Mucosa of gallbladder (tissue), 1 donor: ENCODE measurements around the gene TCF4. TPM values are rescaled to one million over a fixed set of nuclear protein-coding genes. Genes with fewer than 3 reads are reported as not detected.

Source experiments
- DNase-seq: peaks from one replicate; pipeline ENCODE4 v3.0.0-alpha.2; 2020; ENCODE audit warnings: low spot score
- total RNA-seq: library from RNA; stranded (reverse); gene quantifications from one replicate; pipeline ENCODE4 v1.2.1, GENCODE V29; 2021
- donor health status: DM: no; HTN: no; CAD: no.

TCF4 gene
- total RNA-seq, 1 donor from 2014 or later, result 44.5 TPM

- no peak for DNase-seq
These were observed 234.2 kb downstream of the TCF4 start for GRCh38 chr18:55353806-55354205.

- DNase-seq, result no peak
These were observed 234.6 kb downstream of the TCF4 start for GRCh38 chr18:55353391-55353790.

- DNase-seq, result no peak
These were observed 235.8 kb downstream of the TCF4 start for GRCh38 chr18:55351980-55352714.

GRCh38 chr18:55351241-55351691 is 236.7 kb downstream of the TCF4 start:
- no peak for DNase-seq

- DNase-seq, result no peak
These were observed 238.3 kb downstream of the TCF4 start for GRCh38 chr18:55349685-55350084.

GRCh38 chr18:55346961-55347740 is 240.8 kb downstream of the TCF4 start:
- DNase-seq, result no peak

- DNase-seq, result no peak
These were observed 241.6 kb downstream of the TCF4 start for GRCh38 chr18:55346387-55346786.

GRCh38 chr18:55345103-55345950 is 242.7 kb downstream of the TCF4 start:
- DNase-seq, result no peak

- no peak for DNase-seq
These were observed 244.5 kb downstream of the TCF4 start for GRCh38 chr18:55343396-55344073.

GRCh38 chr18:55340998-55341397 is 247.0 kb downstream of the TCF4 start:
- DNase-seq, result no peak

- no peak for DNase-seq
These were observed 248.0 kb downstream of the TCF4 start for GRCh38 chr18:55339990-55340389.

- DNase-seq, result no peak
These were observed 248.9 kb downstream of the TCF4 start for GRCh38 chr18:55338978-55339650.

GRCh38 chr18:55337908-55338521 is 250.0 kb downstream of the TCF4 start:
- DNase-seq, result peak; percentile 10

- DNase-seq, result no peak
These were observed 250.9 kb downstream of the TCF4 start for GRCh38 chr18:55337138-55337537.

GRCh38 chr18:55336438-55337100 is 251.4 kb downstream of the TCF4 start:
- DNase-seq, result no peak

GRCh38 chr18:55334875-55335274 is 253.1 kb downstream of the TCF4 start:
- DNase-seq, result no peak

- DNase-seq, result no peak
These were observed 256.7 kb downstream of the TCF4 start for GRCh38 chr18:55331301-55331700.

GRCh38 chr18:55328301-55328700 is 259.7 kb downstream of the TCF4 start:
- DNase-seq, result no peak

- DNase-seq, result no peak
These were observed 260.5 kb downstream of the TCF4 start for GRCh38 chr18:55327454-55327853.

- DNase-seq, result no peak
These were observed 261.9 kb downstream of the TCF4 start for GRCh38 chr18:55326134-55326533.
